Stimulated activated CD8-positive, alpha-beta memory T cell treated with anti-CD3 and anti-CD28 coated beads, Interleukin-15, amount 100 ng/mL, for 4 hours (primary cell): ENCODE data around the gene GRK4.

ENCODE experiments used
- DNase-seq, 2 donors: peaks; one replicate each; pipeline ENCODE4 v3.0.0-alpha.2; 2020; ENCODE audit warnings: low read depth in 2 of 2

The GRK4 gene

DNA sequence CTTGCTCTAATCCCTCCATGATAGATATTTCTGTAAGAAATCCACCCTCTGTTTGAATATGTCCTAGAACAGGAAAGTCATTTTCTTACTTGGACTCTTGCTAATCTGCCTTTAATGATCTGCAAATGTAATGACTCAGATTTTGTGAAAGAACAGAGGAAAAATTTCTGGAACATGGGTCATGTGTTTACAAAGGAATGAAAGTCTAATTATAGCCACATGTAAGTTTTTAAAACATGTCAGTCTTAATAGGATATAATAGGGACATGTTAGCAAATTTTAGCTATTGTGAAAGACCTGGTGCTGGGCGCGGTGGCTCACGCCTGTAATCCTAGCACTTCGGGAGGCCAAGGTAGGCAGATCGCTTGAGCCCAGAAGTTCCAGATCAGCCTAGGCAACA, 47.6 kb downstream of the GRK4 start:
- DNase-seq, result no peak

DNA sequence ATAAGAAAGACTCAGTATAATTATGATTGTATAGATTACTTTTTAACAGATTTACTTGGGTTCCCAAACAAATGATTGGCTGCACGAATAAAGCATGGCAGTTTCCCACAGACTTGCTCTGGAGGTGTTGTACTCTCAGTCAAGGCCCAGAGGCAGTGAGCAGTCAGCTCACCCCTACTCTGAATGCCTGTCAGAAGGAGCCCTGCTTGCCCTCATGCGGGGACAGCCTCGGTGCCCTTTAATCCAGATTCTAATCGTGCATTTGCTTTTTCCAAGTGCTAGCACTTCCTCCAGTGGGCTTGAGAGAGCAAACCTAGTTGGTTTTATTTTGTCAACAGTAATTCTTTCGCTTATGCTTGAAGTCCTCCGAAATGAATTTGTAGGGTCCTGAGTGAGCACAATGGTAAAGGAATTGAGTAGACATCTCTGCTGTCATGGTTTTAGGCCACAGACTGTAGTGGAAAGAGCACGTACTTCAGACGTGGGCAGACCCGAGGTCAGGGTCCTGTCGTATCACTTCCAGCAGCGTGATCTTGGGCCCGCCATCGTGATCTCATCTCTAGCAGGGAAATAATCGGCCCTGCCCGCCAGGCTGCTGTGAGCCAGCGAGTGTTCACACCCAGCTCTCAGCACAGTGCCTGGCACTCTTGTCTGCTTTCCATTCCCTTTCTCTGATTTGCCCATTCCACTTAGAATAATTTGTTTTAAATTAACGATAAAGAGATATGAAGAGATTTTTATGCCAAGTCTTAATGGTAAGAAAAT, 48.3 kb downstream of the GRK4 start:
- DNase-seq, result no peak

DNA sequence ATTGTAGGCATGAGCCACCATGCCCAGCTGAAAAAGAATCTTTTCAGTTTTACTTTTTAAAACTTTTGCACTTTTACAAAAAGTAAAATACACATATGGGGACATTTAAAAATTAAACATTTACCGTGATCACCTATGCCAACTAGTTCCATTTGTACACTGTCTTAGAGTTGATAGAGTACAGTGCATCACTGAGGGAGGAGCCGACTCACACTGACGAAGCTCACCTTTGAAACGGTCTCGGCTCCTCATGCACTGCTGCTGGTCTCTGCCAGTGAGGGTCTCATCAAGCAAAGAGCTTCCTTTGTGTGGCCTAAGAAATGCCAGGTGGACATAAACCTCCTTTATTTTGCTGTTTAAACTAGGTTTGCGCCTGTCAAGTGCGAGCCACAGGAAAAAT, 50.0 kb downstream of the GRK4 start:
- DNase-seq, result no peak

DNA sequence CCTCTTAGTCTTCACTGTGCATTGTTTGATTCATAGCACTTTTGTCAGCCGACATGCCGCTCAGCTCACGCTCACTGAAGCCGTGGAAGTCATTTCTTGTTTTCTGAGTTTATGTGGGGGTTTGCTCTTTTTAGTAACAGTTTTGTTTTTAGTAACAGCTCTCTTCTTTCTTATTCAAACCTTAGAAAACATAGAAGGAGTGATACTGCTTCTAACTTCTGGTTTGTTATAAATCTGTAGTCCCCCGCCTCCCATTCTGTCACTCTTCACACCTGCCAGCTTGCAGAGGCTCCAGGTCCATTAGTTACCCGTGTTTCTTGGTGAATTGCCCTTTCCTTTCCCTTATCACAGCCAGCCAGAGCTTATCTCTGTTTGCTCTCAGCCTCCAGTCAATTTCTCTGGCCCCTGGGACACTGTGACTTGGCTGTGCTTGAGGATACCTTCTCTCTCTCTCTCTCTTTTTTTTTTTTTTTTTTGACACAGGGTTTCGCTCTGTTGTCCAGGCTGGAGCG, 50.5 kb downstream of the GRK4 start:
- no peak for DNase-seq

DNA sequence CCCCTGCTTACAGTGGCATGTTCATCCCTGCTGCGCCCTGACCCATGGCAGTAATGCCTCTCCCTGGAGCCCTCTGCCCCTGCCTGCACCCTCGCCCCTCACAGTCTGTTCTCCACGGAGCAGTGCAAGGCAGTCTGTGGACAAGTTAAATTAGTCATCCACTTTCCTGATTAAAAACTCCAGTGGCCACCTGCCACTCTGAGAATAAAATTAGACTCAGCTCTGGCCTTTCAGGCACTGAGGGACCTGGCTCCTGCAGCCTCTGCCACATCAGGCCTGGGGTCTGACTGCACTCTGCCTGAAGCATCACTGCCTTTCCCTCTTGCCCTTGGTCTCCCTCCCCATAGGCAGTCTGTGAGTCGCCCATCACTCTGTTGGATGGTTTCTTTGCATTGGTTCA, 53.6 kb downstream of the GRK4 start:
- no peak for DNase-seq

DNA sequence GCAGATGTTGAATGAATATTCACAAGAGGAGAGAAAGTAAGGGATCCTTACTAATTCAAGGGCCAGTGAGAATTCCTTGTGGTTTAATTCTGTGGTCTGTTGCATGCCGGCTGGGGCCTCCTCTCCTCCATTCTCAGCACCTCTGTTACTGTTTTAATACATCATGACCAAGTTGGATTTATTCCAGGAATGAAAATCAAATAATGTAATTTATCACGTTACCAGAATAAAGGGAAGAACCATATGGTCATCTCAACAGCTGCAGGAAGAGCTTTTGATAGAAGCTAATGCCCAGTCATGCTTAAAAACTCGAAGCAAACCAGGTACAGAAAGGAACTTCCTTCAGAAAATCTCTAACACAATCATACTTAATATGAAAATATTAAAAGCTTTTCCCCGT, 54.1 kb downstream of the GRK4 start:
- no peak for DNase-seq

DNA sequence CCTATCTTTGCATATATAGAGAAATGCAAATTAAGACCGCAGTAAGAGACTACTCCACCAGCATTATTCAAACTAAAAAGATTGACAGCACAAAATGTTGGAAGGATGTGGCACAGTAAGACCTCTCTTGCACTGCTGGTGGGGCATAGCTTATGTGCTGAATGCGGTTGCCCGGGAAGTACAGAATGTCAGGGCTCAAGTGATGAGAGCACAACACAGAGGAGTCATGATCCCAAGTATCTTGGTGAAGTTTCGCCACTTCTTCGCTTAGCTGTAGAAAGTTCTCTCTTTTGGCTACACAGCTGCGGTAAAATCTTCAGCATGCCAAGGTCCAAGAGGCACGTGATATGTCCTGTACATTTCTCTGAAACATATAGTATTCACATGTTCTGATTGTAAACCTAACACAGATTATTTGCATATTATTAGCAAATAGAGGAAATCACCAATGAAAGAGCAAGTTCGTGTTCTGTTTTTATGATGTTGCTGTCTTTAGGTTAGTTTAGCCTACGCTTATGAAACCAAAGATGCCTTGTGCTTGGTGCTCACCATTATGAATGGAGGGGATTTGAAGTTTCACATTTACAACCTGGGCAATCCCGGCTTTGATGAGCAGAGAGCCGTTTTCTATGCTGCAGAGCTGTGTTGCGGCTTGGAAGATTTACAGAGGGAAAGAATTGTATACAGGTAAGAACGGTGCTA, 55.9 kb downstream of the GRK4 start:
- no peak for DNase-seq

DNA sequence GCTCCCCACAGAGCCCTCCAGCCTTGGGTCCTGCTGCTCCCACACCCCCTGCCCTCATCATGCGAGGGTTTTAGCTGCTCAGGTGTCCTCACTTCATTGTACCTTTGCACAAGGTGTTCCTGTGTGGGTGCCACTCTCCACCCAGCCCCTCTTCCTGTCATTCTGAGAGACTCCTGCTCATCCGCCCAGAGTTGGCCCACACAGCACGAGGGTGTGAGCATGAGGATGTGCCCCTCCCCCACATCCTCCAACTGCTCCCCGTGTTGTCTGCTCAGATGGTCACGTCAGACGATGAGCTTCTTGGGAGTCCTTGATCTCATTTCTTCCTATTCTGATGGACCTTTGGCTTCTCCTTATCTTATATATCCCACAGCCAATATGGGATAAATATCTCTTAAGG, 57.8 kb downstream of the GRK4 start:
- DNase-seq, result no peak

DNA sequence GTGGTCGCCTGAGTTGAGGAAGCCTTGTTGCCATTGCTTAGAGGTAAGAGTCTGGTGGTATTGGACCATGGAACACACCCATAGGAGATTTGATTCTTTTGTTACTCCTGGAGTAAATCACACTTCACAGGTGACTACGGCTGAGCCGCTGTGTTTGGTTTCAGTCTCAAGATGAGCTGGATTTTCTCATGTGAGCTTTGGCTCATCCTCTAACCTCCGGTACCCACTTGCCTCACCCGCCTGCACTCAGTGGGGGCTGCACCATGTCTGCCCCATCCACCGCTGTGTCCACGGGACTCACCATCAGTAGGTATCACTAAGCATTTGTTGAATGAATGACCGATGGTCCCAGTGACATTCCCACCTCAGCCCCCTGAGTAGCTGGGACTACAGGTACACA, 58.3 kb downstream of the GRK4 start:
- no peak for DNase-seq

DNA sequence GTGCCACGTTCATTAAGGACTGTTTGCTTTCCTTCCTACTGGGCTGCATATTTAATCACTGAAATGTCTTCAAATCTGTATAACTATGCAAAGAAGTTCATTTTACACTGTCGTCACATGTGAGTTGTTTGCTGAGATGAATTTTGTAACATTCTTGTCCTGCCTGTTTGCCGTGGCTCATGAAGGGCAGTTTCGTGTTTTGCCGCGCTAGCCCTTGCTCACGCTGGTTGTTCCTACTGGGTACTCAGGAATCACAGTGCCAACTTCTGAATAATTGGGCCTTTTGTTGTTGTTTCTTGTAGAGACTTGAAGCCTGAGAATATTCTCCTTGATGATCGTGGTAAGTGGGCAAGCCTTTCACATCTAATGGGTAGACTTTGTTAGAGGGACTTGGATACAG, 58.7 kb downstream of the GRK4 start:
- no peak for DNase-seq

DNA sequence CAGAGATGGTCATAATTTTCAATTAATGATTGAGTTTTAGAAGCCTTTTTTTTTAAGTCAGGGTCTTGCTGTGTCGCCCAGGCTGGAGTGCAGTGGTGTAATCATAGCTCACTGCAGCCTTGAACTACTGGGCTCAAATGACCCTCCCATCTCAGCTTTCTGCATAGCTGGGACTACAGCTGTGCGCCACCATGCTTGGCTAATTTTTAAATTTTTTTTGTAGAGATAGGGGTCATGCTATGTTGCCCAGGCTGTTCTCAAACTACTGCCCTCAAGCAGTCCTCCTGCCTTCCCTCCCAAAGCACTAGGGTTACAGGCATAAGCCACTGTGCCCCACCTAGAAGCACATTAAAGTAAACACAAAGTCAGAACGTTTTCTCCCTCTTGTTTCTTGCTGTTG, 59.3 kb downstream of the GRK4 start:
- DNase-seq, result no peak

DNA sequence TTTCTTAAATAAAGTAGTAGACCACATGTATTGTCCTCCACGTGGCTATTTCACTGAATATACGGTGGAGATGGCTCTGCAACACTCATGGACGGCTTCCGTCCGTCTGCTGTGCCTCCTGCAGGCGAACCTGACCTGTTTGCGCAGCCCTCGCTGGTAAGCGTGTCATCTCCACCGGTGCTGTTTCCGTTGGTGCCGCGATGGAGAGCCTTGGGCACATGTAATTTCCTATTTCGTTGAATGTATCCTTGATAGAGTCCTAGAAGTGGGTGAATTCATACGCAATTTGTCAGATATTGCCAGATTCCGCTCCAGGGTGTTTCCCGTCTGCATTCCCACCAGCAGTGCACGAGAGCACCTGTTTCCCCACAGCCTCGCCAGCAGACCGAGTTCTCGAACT, 62.5 kb downstream of the GRK4 start:
- no peak for DNase-seq

DNA sequence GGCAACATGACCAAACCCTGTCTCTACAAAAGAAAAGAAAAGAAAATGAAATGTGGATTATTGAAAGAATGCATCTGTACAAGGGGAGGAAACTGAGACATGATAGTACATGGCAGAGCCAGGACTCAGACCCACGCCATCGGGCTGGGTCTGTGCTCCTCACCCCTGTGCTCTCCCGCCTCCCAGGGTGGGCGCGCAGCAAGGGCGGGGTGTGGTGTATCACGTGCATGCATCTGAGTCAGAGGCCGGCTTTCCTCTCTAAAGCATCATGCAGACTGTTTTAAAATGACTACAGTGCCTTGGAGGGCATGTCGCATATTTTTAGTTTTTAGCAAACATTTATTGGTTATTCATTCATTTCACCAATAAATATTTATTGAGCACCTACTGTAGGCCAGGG, 63.2 kb downstream of the GRK4 start:
- DNase-seq, result no peak

DNA sequence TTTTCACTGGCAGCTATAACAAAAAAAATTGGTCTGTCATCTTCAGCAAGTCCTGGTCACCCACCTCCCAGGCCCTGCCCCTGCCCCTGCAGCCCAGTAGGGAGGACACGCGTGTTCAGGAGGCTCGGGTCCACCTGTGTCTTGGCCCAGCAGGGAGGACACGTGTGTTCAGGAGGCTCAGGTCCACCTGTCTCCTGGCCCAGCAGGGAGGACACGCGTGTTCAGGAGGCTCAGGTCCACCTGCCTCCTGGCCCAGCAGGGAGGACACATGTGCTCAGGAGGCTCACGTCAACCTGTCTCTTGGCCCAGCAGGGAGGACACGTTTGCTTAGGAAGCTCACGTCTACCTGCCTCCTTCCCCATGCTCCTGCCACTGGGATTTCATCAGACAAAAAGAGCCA, 66.1 kb downstream of the GRK4 start:
- no peak for DNase-seq

DNA sequence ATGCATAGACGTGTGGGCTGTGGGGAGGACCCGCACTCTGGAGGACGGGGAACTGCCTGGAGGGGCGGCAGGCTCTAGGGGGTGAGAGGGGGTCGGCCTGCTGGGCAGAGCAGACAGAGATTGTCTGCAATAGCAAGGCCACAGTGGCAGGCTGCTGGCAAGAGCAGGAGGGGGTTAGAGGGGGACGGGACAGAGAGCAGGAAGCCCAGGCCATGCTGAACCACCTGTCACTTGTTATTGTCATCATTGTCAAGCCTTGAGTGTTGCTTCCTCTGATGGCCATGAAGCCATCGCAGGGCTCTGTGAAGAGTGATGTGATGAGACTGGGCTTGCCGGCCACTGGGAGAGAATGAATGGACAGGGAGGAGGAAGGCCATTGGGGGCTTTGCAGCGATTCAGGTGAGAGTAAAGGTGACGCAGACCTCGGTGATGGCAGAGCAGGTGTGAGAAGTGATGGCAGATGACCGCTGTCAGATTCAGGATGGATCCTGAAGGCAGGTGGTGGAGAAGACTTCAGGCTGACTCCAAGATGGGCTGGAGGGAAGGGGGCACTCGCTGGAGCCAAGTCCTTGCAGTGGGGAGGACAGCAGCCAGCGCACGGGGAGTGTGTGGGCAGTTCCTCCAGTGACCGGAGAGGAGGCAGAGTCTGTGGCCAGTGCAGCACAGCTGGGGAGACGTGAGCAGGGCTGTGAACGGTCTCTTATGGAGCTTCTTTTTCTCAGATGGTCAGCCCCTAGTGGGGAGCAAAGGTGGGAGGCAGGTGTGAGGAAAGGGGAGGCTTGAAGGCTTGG, 67.4 kb downstream of the GRK4 start:
- no peak for DNase-seq

DNA sequence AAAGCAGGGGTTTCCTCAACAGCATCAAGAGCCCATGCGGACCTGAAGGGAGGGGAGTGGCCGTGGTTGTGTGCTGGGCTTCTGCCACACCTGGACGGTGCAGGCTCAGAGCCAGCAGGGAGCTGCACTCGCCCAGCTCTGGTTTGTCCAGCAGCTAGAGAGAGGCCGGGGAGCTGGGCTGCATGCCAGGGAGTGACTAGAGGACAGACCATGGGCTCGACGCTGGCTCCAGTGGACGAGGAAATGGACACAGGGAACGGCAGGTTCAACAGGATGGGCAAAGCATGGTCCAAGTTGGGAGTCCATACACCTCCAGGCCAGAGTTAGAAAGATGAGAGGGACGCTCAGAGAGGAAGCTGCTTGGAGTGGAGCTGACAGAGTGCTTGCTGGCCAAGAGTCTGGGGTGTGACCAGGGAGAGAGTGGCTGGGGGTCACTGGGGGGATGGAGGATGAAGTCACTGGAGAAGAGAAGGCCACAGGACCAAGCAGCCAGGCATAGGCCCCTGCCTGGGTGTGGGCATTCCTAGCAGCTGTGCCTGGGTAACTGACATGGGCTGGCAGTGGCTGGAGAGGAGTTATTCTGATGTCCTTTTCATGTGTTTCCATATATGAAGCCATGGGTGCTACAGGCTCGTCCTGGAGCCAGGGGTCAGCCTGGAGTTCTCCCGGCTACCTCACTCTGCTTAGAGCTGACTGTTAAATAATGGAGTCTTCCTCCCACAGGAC, 68.1 kb downstream of the GRK4 start:
- DNase-seq, result no peak

DNA sequence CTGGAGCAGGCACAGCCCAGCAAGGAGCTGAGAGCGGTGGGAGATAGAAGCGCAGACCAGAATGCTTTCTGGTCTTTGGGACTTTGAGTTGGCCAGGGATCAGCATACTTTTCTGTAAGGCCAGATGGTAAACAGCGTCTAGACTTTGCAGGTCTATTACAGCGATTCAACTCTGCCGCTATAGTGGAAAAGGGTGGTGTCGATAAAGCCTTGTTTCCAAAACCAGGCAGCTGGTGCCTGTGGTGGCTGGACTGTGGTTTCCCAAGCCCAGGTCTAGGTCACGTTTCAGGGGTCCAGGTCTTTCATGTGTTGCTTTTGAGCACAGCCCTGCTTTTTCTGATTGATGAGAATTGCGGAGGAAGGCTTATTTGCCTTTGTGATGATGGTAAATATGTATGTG, 70.9 kb downstream of the GRK4 start:
- DNase-seq, result no peak

DNA sequence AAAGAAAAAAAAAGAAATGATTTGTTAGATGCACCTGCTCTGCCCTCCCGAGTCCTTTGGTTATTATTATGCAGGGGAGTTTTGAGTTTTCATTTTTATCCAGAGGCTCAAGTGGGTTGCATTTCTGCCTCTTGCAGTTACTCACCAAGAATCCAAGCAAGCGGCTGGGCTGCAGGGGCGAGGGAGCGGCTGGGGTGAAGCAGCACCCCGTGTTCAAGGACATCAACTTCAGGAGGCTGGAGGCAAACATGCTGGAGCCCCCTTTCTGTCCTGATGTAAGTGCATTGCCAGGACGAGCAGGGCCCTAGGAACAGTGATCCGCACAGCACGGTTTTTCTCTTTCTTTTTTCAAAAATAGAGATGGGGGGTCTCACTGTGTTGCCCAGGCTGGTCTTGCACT, 71.9 kb downstream of the GRK4 start:
- no peak for DNase-seq

DNA sequence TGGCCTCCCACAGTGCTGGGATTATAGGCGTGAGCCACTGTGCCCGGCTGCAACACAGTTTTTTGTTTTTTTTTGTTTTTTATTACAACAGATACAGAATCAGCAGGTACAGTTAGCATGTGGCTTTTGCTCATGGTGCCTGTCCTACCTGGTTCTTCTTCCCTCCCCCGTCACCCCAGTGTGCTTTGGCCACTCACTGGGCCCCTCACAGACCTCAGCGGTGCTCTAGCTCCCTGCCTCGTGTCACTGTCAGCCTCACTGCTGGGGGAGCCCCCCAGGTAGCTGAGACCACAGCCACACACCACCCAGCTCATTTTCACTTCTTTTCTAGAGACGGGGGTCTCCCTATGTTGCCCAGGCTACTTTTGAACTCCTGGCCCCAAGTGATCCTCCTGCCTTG, 72.3 kb downstream of the GRK4 start:
- no peak for DNase-seq

DNA sequence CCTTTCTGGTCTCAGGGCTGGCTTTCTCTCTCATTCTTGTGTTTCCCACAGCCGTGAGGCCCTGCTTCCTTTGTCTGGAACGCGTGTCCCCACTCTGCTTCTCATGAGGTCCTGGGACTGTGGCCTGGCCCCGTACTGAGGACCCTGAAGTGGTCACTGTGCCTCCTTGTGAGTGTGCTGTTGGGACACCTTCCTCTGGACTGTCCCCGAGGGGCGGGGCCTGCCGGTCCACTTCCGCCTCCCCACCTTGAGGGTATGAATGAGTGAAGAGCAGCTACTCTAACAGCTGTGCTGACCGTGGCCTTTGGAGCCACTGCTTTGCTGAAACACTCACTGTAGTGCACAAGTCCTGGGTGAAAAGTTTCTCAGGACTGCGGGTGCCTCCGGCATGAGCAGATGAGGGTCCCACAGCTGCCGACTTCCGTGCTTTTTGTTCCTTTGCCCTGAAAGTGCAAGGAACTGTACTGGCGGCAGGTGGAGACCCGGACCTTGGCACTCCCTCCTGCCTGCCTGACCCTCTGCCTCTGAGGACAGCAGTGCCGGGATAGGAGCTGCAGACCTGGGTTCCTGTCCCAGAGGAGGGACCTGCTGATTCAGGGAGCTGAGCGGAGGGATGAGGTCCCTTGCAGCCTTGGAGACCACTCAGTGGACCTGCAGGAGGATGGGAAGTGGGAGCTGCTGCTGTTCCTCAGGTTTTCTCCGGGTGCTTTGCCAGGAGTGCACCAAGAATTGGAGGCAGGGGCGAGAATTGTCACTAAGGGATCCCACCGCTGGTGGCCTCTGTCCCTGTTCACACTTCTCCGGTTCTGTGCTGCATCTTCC, 73.0 kb downstream of the GRK4 start:
- no peak for DNase-seq

DNA sequence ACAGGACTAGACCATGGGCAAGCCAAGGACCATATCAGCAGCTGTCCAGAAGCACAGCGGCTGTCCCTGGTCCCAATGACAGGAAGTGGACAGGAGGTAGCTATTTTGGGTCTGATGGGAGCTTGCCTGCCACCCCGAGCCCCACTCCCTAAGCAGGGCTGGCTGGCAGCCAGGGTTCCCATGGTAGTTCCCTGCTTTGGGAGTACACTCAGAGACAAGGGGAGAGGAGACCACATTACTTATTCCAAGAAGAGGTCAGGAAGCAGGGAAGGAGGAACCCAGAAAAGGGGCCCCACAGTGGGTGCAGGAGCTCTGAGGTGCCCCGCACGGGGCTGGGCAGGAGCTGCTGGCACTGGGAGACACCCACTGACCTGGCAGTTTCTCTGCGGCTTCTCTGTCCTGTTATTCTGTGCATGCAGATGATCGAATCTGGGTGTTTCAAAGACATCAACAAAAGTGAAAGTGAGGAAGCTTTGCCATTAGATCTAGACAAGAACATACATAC, 74.6 kb downstream of the GRK4 start:
- no peak for DNase-seq
